HEK293 (cell line): ENCODE measurements around the gene SPAG5.

ENCODE experiments used
- CTCF ChIA-PET: fragments of 350-600 bp; formaldehyde crosslinking; extraction: SDS; loops from one replicate; lab custom pipeline; 2021; ENCODE audit warnings: antibody characterized with exemption; lab: Yijun Ruan, JAX
- POLR2A ChIA-PET: fragments of 300-600 bp; formaldehyde crosslinking; extraction: SDS; loops from one replicate; lab custom pipeline; 2020; ENCODE audit warnings: antibody characterized with exemption, inconsistent platforms; lab: Yijun Ruan, JAX
- H3K27ac ChIP-seq: fragments of 200-500 bp; sonication (Bioruptor generic); 2 replicates; pipeline ENCODE4 v1.5.1; 2014; ENCODE audit warnings: low read depth, low read length, control low read depth, inconsistent platforms; ENCODE audit errors: extremely low read depth
- H3K36me3 ChIP-seq, 2 experiments: fragments of 200-500 bp in 1 of 2; sonication (Bioruptor generic) in 1 of 2; 1 replicate in 1 of 2; 2 replicates in 1 of 2; pipeline ENCODE4 v1.5.1; 2014 to 2017; ENCODE audit warnings: inconsistent platforms in 2 of 2, low read length in 2 of 2; ENCODE audit not compliant: control insufficient read depth in 2 of 2, insufficient read depth in 1 of 2
- H3K4me1 ChIP-seq: fragments of 200-500 bp; sonication (Bioruptor generic); 2 replicates; pipeline ENCODE4 v1.5.1; 2014; ENCODE audit warnings: mild to moderate bottlenecking, low read length, inconsistent platforms; ENCODE audit not compliant: control insufficient read depth, insufficient read depth
- H3K4me3 ChIP-seq: 2 replicates; pipeline ENCODE4 v1.5.1; 2011; ENCODE audit warnings: low read depth, mild to moderate bottlenecking, control low read depth, low read length, moderate library complexity
- H3K9me3 ChIP-seq: fragments of 200-500 bp; sonication (Bioruptor generic); 2 replicates; pipeline ENCODE4 v1.5.1; 2014; ENCODE audit warnings: low read depth, low read length, inconsistent platforms; ENCODE audit not compliant: control insufficient read depth, insufficient read depth
- FEZF1 ChIP-seq: fragments of 450-650 bp; formaldehyde crosslinking; IDR thresholded peaks from 2 replicates; pipeline ENCODE4 v1.5.1; 2016; ENCODE audit warnings: missing biosample characterization, missing genetic modification characterization
- HIC1 ChIP-seq: fragments of 450-650 bp; formaldehyde crosslinking; IDR thresholded peaks from 2 replicates; pipeline ENCODE4 v1.5.1; 2016; ENCODE audit warnings: missing biosample characterization, missing genetic modification characterization
- IKZF3 ChIP-seq: fragments of 450-650 bp; IDR thresholded peaks from 2 replicates; pipeline ENCODE4 v1.5.0; 2018; ENCODE audit warnings: missing biosample characterization, mild to moderate bottlenecking, missing genetic modification characterization, moderate library complexity
- KLF1 ChIP-seq: fragments of 450-650 bp; formaldehyde crosslinking; IDR thresholded peaks from 2 replicates; pipeline ENCODE4 v1.5.1; 2016; ENCODE audit warnings: missing biosample characterization, missing genetic modification characterization
- PRDM10 ChIP-seq: fragments of 450-650 bp; formaldehyde crosslinking; IDR thresholded peaks from 2 replicates; pipeline ENCODE4 v1.5.1; 2016; ENCODE audit warnings: missing biosample characterization, missing genetic modification characterization
- WT1 ChIP-seq: fragments of 450-650 bp; formaldehyde crosslinking; IDR thresholded peaks from 2 replicates; pipeline ENCODE4 v1.5.1; 2016; ENCODE audit warnings: missing biosample characterization, missing genetic modification characterization
- ZBTB8A ChIP-seq: fragments of 450-650 bp; formaldehyde crosslinking; IDR thresholded peaks from 2 replicates; pipeline ENCODE4 v1.5.1; 2016; ENCODE audit warnings: missing biosample characterization, missing genetic modification characterization
- ZFP3 ChIP-seq: fragments of 450-650 bp; formaldehyde crosslinking; IDR thresholded peaks from 2 replicates; pipeline ENCODE4 v1.5.1; 2016; ENCODE audit warnings: low read depth, missing biosample characterization, missing genetic modification characterization
- ZNF114 ChIP-seq: fragments of 450-650 bp; formaldehyde crosslinking; IDR thresholded peaks from 2 replicates; pipeline ENCODE4 v1.5.0; 2017; ENCODE audit warnings: missing biosample characterization, missing genetic modification characterization
- ZNF175 ChIP-seq: fragments of 450-650 bp; formaldehyde crosslinking; IDR thresholded peaks from 2 replicates; pipeline ENCODE4 v1.5.1; 2016; ENCODE audit warnings: missing biosample characterization, missing genetic modification characterization
- ZNF202 ChIP-seq: fragments of 450-650 bp; formaldehyde crosslinking; IDR thresholded peaks from 2 replicates; pipeline ENCODE4 v1.5.1; 2016; ENCODE audit warnings: missing biosample characterization, missing genetic modification characterization, borderline replicate concordance
- ZNF24 ChIP-seq: fragments of 450-650 bp; formaldehyde crosslinking; IDR thresholded peaks from 2 replicates; pipeline ENCODE4 v1.5.1; 2016; ENCODE audit warnings: missing biosample characterization, missing genetic modification characterization
- ZNF248 ChIP-seq: fragments of 450-650 bp; formaldehyde crosslinking; IDR thresholded peaks from 2 replicates; pipeline ENCODE4 v1.5.1; 2017; ENCODE audit warnings: missing biosample characterization, missing genetic modification characterization
- ZNF280D ChIP-seq: fragments of 450-650 bp; formaldehyde crosslinking; IDR thresholded peaks from 2 replicates; pipeline ENCODE4 v1.5.1; 2016; ENCODE audit warnings: missing biosample characterization, missing genetic modification characterization
- ZNF302 ChIP-seq: fragments of 450-650 bp; formaldehyde crosslinking; IDR thresholded peaks from 2 replicates; pipeline ENCODE4 v1.5.1; 2016; ENCODE audit warnings: missing biosample characterization, missing genetic modification characterization, low read depth
- ZNF311 ChIP-seq: fragments of 450-650 bp; formaldehyde crosslinking; IDR thresholded peaks from 2 replicates; pipeline ENCODE4 v1.5.1; 2017; ENCODE audit warnings: missing biosample characterization, missing genetic modification characterization, borderline replicate concordance
- ZNF610 ChIP-seq: fragments of 450-650 bp; formaldehyde crosslinking; IDR thresholded peaks from 2 replicates; pipeline ENCODE4 v1.5.1; 2016; ENCODE audit warnings: missing biosample characterization, missing genetic modification characterization, borderline replicate concordance
- ZNF747 ChIP-seq: fragments of 450-650 bp; formaldehyde crosslinking; IDR thresholded peaks from 2 replicates; pipeline ENCODE4 v1.5.1; 2016; ENCODE audit warnings: missing biosample characterization, missing genetic modification characterization
- ZNF776 ChIP-seq: fragments of 450-650 bp; formaldehyde crosslinking; IDR thresholded peaks from 2 replicates; pipeline ENCODE4 v1.5.0; 2017; ENCODE audit warnings: missing biosample characterization, missing genetic modification characterization, borderline replicate concordance
- ZNF791 ChIP-seq: fragments of 450-650 bp; formaldehyde crosslinking; IDR thresholded peaks from 2 replicates; pipeline ENCODE4 v1.5.1; 2016; ENCODE audit warnings: missing biosample characterization, missing genetic modification characterization
- TF ChIP-seq, protein P1 (sequence below): fragments of 450-650 bp; formaldehyde crosslinking; IDR thresholded peaks from 2 replicates; pipeline ENCODE4 v1.5.1; 2016; ENCODE audit warnings: missing biosample characterization, missing genetic modification characterization

SPAG5 gene

DNA sequence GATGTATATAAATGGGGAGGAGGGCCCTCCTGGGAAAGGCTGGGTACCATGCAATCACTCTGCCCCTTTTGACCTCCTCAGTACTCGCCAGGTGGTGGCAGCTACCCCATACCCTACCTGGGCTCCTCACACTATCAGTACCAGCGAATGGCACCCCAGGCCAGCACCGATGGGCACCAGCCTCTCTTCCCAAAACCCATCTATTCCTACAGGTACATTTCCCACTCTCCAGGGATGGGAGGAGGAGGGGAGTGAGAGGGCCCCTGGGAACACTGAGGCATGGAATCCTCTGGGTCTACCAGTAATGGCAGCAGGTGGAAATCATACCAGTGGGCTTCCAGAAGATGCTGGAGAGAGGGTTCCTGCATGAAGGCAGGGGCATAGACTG is 69.8 kb downstream of the SPAG5 start:
- ChIA-PET CTCF (interaction anchor here (0.5 to 4.7 kb wide), 8 partner anchors 9 to 1040 kb away, joined by 3 to 17 read pairs (median 4); no protein-coding TSS in a partner anchor), POLR2A (interaction anchor here (0.6 kb wide), 1 partner anchor 29 kb away, joined by 3 read pairs; no protein-coding TSS in a partner anchor)
- H3K36me3 ChIP-seq, result no peaks in the 10 kb centered on the region
- no peak overlapping the region for H3K4me3 ChIP-seq
- TF ChIP-seq KLF1, result no peak
- TF ChIP-seq ZNF175, result no peak
- TF ChIP-seq ZNF610 (tag by site-specific recombination), result no peak
- TF ChIP-seq ZBTB8A (tag by site-specific recombination), result no peak
- no peak for TF ChIP-seq IKZF3 (tag by site-specific recombination)
- TF ChIP-seq HIC1 (tag by site-specific recombination), result no peak
- TF ChIP-seq ZNF776 (tag by site-specific recombination), result no peak
- TF ChIP-seq, protein P1, sequence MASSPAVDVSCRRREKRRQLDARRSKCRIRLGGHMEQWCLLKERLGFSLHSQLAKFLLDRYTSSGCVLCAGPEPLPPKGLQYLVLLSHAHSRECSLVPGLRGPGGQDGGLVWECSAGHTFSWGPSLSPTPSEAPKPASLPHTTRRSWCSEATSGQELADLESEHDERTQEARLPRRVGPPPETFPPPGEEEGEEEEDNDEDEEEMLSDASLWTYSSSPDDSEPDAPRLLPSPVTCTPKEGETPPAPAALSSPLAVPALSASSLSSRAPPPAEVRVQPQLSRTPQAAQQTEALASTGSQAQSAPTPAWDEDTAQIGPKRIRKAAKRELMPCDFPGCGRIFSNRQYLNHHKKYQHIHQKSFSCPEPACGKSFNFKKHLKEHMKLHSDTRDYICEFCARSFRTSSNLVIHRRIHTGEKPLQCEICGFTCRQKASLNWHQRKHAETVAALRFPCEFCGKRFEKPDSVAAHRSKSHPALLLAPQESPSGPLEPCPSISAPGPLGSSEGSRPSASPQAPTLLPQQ (tag by site-specific recombination), result no peak
- TF ChIP-seq ZNF202, result no peak
- no peak for TF ChIP-seq ZNF114 (tag by site-specific recombination)
- TF ChIP-seq WT1 (tag by site-specific recombination), result no peak
- TF ChIP-seq ZFP3 (tag by site-specific recombination), result no peak
- TF ChIP-seq ZNF302 (tag by site-specific recombination), result no peak
- H3K4me1 ChIP-seq, result peaks cover 5% of the 10 kb centered on the region; the same call in 1 of the 2 replicates
- no peaks in the 10 kb centered on the region for H3K9me3 ChIP-seq
- H3K27ac ChIP-seq, result no peak overlapping the region

GRCh38 chr17:28528327-28529012 is 70.4 kb downstream of the SPAG5 start:
- no peak overlapping the region for H3K4me3 ChIP-seq
- no peak overlapping the region for H3K27ac ChIP-seq
- peaks cover 5% of the 10 kb centered on the region; the same call in 1 of the 2 replicates for H3K4me1 ChIP-seq
- ChIA-PET POLR2A (interaction anchor here (0.6 kb wide), 1 partner anchor 29 kb away, joined by 3 read pairs; no protein-coding TSS in a partner anchor), CTCF (interaction anchor here (0.6 to 4.7 kb wide), 6 partner anchors 9 to 119 kb away, joined by 3 to 17 read pairs (median 4); no protein-coding TSS in a partner anchor)
- TF ChIP-seq ZNF311 (tag by site-specific recombination), result no peak
- TF ChIP-seq KLF1, result peak; percentile 53
- no peaks in the 10 kb centered on the region for H3K36me3 ChIP-seq
- no peaks in the 10 kb centered on the region for H3K9me3 ChIP-seq

DNA sequence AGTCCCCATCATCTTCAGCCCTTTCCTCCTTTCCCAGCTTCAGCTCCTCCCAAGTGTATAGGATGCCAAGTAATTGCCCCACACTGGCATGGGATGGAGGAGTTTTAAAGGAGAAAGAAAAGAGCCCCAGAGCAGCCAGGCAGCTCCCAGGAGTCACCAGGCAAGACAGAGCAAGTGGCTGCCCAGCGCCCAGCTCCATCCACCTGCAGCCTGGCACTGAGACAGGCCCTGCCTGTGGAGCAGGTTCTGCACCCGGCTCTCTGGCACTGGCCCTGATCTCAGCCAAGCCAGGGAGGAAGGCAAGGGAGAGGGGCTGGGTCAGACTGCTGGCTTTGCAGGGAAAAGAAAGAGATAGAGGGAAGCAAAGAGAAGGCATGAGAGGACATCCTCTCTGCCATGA is 71.0 kb downstream of the SPAG5 start:
- Histone ChIP-seq H3K9me3 (no peaks in the 10 kb centered on the region), H3K27ac (no peak overlapping the region), H3K4me1 (peaks cover 5% of the 10 kb centered on the region; the same call in 1 of the 2 replicates), H3K36me3 (no peaks in the 10 kb centered on the region), H3K4me3 (no peak overlapping the region)
- CTCF ChIA-PET, result interaction anchor here (1.2 to 4.7 kb wide), 4 partner anchors 8 to 33 kb away, joined by 3 to 17 read pairs (median 10); no protein-coding TSS in a partner anchor
- POLR2A ChIA-PET, result no interaction called here
- no peak for TF ChIP-seq PRDM10 (tag by site-specific recombination)
- no peak for TF ChIP-seq ZNF791 (tag by site-specific recombination)
- no peak for TF ChIP-seq ZNF280D (tag by site-specific recombination)
- TF ChIP-seq ZNF747, result no peak
- no peak for TF ChIP-seq ZNF24 (tag by site-specific recombination)
- TF ChIP-seq ZNF248 (tag by site-specific recombination), result no peak
- no peak for TF ChIP-seq FEZF1
